Breast epithelium (tissue), 4 donors: ENCODE measurements around the gene WDR37. TPM values are rescaled to one million over a fixed set of nuclear protein-coding genes. Genes with fewer than 3 reads are reported as not detected.
"Not testable (repeated sequence)": the region's sequence is repeated elsewhere in the genome, so short reads cannot be mapped to it uniquely, and the experiment has no call there.

ENCODE experiments used
- DNase-seq, 2 donors: peaks; one replicate each; pipeline ENCODE4 v3.0.0-alpha.2; 2019; ENCODE audit warnings: low spot score in 2 of 2
- H3K27ac ChIP-seq, 2 donors: fragments of 200-600 bp; sonication (generic) in 1 of 2; one replicate each; pipeline ENCODE4 v1.5.1; 2016 to 2019; ENCODE audit warnings: mild to moderate bottlenecking in 1 of 2
- H3K27me3 ChIP-seq, 2 donors: fragments of 200-600 bp; sonication (generic) in 1 of 2; one replicate each; pipeline versions ENCODE4 v1.5.1 to v1.6.0; 2017 to 2019; ENCODE audit warnings: control low read depth in 1 of 2, mild to moderate bottlenecking in 1 of 2
- H3K36me3 ChIP-seq: fragments of 200-600 bp; one replicate; pipeline ENCODE4 v1.5.1; 2019
- H3K4me1 ChIP-seq, 2 donors: fragments of 200-600 bp; sonication (generic); one replicate each; pipeline ENCODE4 v1.5.1; 2016 to 2019; ENCODE audit warnings: control low read depth in 1 of 2
- H3K4me3 ChIP-seq, 3 donors: fragments of 200-600 bp; sonication (generic); 1 replicate in 2 of 3; 2 replicates in 1 of 3; pipeline ENCODE4 v1.5.1; 2016 to 2019; ENCODE audit warnings: mild to moderate bottlenecking in 3 of 3, moderate library complexity in 2 of 3
- H3K9me3 ChIP-seq, 2 donors: fragments of 200-600 bp; sonication (generic) in 1 of 2; one replicate each; pipeline ENCODE4 v1.5.1; 2016 to 2019; ENCODE audit warnings: control low read depth in 1 of 2
- CTCF ChIP-seq, 3 donors: fragments of 450-650 bp; IDR thresholded peaks; one replicate each; pipeline ENCODE4 v1.5.1; 2016 to 2017; ENCODE audit warnings: antibody characterized with exemption in 3 of 3, mild to moderate bottlenecking in 3 of 3, moderate library complexity in 3 of 3
- POLR2A ChIP-seq: fragments of 450-650 bp; IDR thresholded peaks from one replicate; pipeline ENCODE4 v1.6.1; 2016; ENCODE audit warnings: antibody characterized with exemption, mild to moderate bottlenecking, moderate library complexity
- POLR2AphosphoS5 ChIP-seq, 3 donors: sonication (generic); formaldehyde crosslinking; IDR thresholded peaks; one replicate each; pipeline ENCODE4 v1.6.1; 2017; ENCODE audit warnings: antibody characterized with exemption in 3 of 3
- intact Hi-C: fragments of 100-400 bp; cut with DNase I; formaldehyde crosslinking; loops from one replicate; pipeline ENCODE4 v1.15.1; 2023; ENCODE audit warnings: low total_unique reads
- total RNA-seq, 3 donors: library from RNA; depleted of rRNA; stranded (reverse); fragments of >200 nt; gene quantifications; one replicate each; pipeline ENCODE4 v1.1.0, GENCODE V29; 2016

The WDR37 gene
- total RNA-seq, 3 donors from 2014 or later, result 13.9 to 18.0 (median 14.4) TPM

DNA sequence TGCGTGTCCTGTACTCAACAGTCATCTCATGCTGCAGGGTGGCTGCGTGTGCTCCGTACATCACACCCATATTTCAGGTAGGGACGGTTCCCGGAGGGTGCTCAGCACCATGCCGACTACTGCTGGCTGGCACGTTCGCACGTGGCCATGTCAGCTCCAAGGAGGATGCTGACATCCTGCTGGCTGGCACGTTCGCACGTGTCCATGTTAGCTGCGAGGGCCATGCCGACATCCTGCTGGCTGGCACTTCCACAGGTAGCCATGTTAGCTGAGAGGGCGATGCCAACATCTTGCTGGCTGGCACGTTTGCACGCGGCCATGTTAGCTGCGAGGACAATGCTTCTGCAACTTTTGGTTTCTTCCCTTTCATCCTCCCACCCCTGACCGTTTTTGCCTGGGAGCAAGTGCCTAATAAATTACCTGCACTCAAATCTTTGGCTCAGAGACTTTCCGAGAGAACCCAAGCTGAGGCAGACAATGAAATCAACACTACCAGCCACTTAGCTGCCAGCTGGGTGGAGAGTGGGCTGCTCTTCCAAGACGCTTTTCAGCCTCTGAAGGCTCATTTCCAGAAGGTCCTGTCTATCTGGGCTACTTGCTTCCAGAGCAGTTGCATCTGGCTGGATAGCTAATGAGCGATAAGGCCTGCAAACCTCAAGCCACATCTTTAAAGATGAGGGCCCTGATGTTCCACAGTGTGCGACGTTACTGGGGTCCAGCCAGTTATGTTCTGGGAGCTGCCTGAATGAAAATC is 104.6 kb downstream of the WDR37 start:
- Histone ChIP-seq H3K36me3 (no peaks in the 10 kb centered on the region), H3K9me3 (no peaks in the 10 kb centered on the region), H3K27ac (no peak overlapping the region), H3K27me3 (peaks cover 0 to 3% of the 10 kb centered on the region in 2 donors), H3K4me1 (no peaks in the 10 kb centered on the region), H3K4me3 (no peak overlapping the region)
- intact Hi-C loops, result no loop called here
- peak in 1 of 2 donors; percentile 28 for DNase-seq
- TF ChIP-seq CTCF (IDR thresholded peaks at IDR 0.05) (no peak), POLR2A (no peak), POLR2AphosphoS5 (IDR thresholded peaks at IDR 0.05) (no peak)

- H3K4me1 ChIP-seq, H3K27ac ChIP-seq, H3K27me3 ChIP-seq, DNase-seq, H3K36me3 ChIP-seq, H3K4me3 ChIP-seq, intact Hi-C loops, H3K9me3 ChIP-seq: not testable (repeated sequence)
Measured at GRCh38 chr10:1161315-1161673, 105.1 kb downstream of the WDR37 start.

- H3K27me3 ChIP-seq, result peaks cover 0 to 4% of the 10 kb centered on the region in 2 donors
- no peak overlapping the region for H3K27ac ChIP-seq
- no peak for DNase-seq
- H3K4me1 ChIP-seq, result no peaks in the 10 kb centered on the region
- no peak overlapping the region for H3K4me3 ChIP-seq
- intact Hi-C loops, result no loop called here
- no peaks in the 10 kb centered on the region for H3K36me3 ChIP-seq
- TF ChIP-seq POLR2AphosphoS5 (IDR thresholded peaks at IDR 0.05), result no peak
- no peak for TF ChIP-seq POLR2A
- TF ChIP-seq CTCF (IDR thresholded peaks at IDR 0.05), result no peak
- H3K9me3 ChIP-seq, result no peaks in the 10 kb centered on the region
Measured at GRCh38 chr10:1162481-1163203, 106.5 kb downstream of the WDR37 start.

DNA sequence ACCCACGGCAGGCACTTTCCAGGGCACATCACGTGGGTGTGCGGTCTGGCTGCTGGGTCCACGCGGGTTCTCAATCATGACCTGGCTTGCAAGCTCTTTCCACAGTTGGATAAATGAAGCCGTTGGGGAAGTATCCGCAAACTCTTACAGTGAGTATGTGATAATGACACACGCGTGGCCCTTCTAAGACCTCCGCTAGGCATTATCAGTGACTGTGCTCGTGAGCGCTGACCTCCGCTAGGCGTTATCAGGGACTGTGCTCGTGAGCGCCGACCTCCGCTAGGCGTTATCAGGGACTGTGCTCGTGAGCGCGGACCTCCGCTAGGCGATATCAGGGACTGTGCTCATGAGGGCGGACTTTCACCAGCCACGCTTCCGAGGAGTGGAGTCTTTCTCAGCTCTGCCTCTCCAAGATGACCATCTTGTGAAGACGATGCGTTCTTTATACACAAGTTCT is 107.0 kb downstream of the WDR37 start:
- TF ChIP-seq POLR2AphosphoS5 (IDR thresholded peaks at IDR 0.05) (no peak), CTCF (IDR thresholded peaks at IDR 0.05) (no peak), POLR2A (no peak)
- intact Hi-C loops, result no loop called here
- H3K27me3 ChIP-seq, result peaks cover 0 to 4% of the 10 kb centered on the region in 2 donors
- no peaks in the 10 kb centered on the region for H3K9me3 ChIP-seq
- H3K4me1 ChIP-seq, result no peaks in the 10 kb centered on the region
- peak in 1 of 2 donors; percentile 14 for DNase-seq
- no peak overlapping the region for H3K27ac ChIP-seq
- H3K4me3 ChIP-seq, result no peak overlapping the region
- no peaks in the 10 kb centered on the region for H3K36me3 ChIP-seq

DNA sequence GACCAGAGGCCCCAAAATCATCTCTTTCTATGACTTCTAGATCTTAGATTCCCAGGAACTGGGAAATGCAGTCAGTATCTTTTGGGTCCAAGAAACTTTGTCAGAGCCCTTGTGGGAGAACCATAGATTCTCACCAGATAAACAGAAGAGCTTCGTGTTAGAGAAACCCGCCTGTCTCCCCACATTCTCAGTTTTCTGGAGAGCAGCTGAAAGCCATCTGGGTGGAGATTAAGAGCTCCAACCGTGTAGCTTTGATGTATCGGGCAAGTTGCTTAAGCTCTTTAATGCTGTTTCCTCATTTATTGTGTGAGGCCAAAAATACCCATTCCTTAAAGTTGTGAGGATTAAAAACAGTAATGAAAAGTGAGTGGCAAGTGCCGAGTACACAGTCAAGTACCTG is 107.6 kb downstream of the WDR37 start:
- no peak overlapping the region for H3K27ac ChIP-seq
- TF ChIP-seq POLR2AphosphoS5 (IDR thresholded peaks at IDR 0.05) (no peak), CTCF (IDR thresholded peaks at IDR 0.05) (no peak), POLR2A (no peak)
- no peak overlapping the region for H3K4me3 ChIP-seq
- no peaks in the 10 kb centered on the region for H3K36me3 ChIP-seq
- intact Hi-C loops, result no loop called here
- H3K9me3 ChIP-seq, result no peaks in the 10 kb centered on the region
- DNase-seq, result no peak
- H3K4me1 ChIP-seq, result no peaks in the 10 kb centered on the region
- peaks cover 0 to 4% of the 10 kb centered on the region in 2 donors for H3K27me3 ChIP-seq
